ENCODE data around the gene AMOTL1.

The AMOTL1 gene

GRCh38 chr11:94923004-94923334 lies 154.8 kb downstream of the AMOTL1 start:
- no peak overlapping the region for H3K4me3 ChIP-seq (replicated peaks in 1 of 2; ENCODE audit: low read depth in 2 of 2, low read length in 2 of 2)
- TF ChIP-seq, protein P1, sequence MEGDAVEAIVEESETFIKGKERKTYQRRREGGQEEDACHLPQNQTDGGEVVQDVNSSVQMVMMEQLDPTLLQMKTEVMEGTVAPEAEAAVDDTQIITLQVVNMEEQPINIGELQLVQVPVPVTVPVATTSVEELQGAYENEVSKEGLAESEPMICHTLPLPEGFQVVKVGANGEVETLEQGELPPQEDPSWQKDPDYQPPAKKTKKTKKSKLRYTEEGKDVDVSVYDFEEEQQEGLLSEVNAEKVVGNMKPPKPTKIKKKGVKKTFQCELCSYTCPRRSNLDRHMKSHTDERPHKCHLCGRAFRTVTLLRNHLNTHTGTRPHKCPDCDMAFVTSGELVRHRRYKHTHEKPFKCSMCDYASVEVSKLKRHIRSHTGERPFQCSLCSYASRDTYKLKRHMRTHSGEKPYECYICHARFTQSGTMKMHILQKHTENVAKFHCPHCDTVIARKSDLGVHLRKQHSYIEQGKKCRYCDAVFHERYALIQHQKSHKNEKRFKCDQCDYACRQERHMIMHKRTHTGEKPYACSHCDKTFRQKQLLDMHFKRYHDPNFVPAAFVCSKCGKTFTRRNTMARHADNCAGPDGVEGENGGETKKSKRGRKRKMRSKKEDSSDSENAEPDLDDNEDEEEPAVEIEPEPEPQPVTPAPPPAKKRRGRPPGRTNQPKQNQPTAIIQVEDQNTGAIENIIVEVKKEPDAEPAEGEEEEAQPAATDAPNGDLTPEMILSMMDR (IDR thresholded peaks at IDR 0.05; ENCODE audit: low read depth, low read length): no peak
- DNase-seq (ENCODE audit: low read depth in 2 of 2): no peak

GRCh38 chr11:94924171-94924572 lies 156.0 kb downstream of the AMOTL1 start:
- TF ChIP-seq, protein P1 (IDR thresholded peaks at IDR 0.05; ENCODE audit: low read depth, low read length): no peak
- H3K4me3 ChIP-seq (replicated peaks in 1 of 2; ENCODE audit: low read depth in 2 of 2, low read length in 2 of 2): no peak overlapping the region
- DNase-seq (ENCODE audit: low read depth in 2 of 2): no peak

DNA sequence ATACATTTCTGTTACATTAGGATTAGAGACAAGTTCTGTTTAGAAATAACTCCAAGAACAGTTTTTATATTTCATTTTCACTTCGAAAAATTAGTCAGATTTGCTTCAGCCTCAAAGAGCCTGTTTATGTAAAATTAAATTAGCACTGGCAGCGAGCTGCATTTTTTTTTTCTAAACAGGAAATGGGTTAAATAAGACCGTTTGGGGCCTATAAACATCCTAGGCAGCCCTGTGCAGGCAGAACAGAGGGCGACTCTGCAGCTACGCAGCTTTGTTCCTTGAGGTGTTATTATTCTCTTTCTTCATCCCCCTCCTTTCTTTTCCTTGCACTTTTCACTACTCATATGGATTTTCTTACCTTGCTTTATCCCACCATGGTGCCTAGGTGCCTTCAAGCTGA lies 156.5 kb downstream of the AMOTL1 start:
- TF ChIP-seq, protein P1 (IDR thresholded peaks at IDR 0.05; ENCODE audit: low read depth, low read length): no peak
- no peak overlapping the region for H3K4me3 ChIP-seq (replicated peaks in 1 of 2; ENCODE audit: low read depth in 2 of 2, low read length in 2 of 2)
- DNase-seq (ENCODE audit: low read depth in 2 of 2): no peak

GRCh38 chr11:94925422-94926270 lies 157.5 kb downstream of the AMOTL1 start:
- TF ChIP-seq, protein P1 (IDR thresholded peaks at IDR 0.05; ENCODE audit: low read depth, low read length): no peak
- H3K4me3 ChIP-seq (replicated peaks in 1 of 2; ENCODE audit: low read depth in 2 of 2, low read length in 2 of 2): no peak overlapping the region
- peak in 1 of 2 donors; percentile 10 for DNase-seq (ENCODE audit: low read depth in 2 of 2)

- H3K4me3 ChIP-seq (replicated peaks in 1 of 2; ENCODE audit: low read depth in 2 of 2, low read length in 2 of 2): no peak overlapping the region
- TF ChIP-seq, protein P1 (IDR thresholded peaks at IDR 0.05; ENCODE audit: low read depth, low read length): no peak
- no peak for DNase-seq (ENCODE audit: low read depth in 2 of 2)
Measured at GRCh38 chr11:94926271-94926625, 158.1 kb downstream of the AMOTL1 start.

Data from cardiac fibroblast (primary cell).